SK-N-SH (cell line): ENCODE data around the gene EFCAB12.

Experiments
- CHD2 ChIP-seq: fragments of 150-350 bp; IDR thresholded peaks from 2 replicates; pipeline ENCODE4 v1.6.1; 2018; ENCODE audit warnings: low read length; ENCODE audit not compliant: partially characterized antibody
- CTCF ChIP-seq: fragments of 200-600 bp; sonication (generic); IDR thresholded peaks from 2 replicates; pipeline ENCODE4 v1.6.1; 2017; ENCODE audit warnings: antibody characterized with exemption, mild to moderate bottlenecking, moderate library complexity
- FOXJ3 ChIP-seq: sonication (generic); formaldehyde crosslinking; IDR thresholded peaks from 2 replicates; pipeline ENCODE4 v1.5.1; 2020; ENCODE audit warnings: mild to moderate bottlenecking, missing genetic modification reagents
- GATA2 ChIP-seq: sonication (generic); formaldehyde crosslinking; IDR thresholded peaks from 2 replicates; pipeline ENCODE4 v1.5.0; 2020; ENCODE audit warnings: mild to moderate bottlenecking, missing genetic modification reagents
- JUND ChIP-seq: IDR thresholded peaks from 2 replicates; pipeline ENCODE4 v1.4.0; 2012
- NRF1 ChIP-seq: IDR thresholded peaks from 2 replicates; pipeline ENCODE4 v1.6.1; 2012; ENCODE audit warnings: low read depth, mild to moderate bottlenecking, low read length
- POLR2AphosphoS5 ChIP-seq: IDR thresholded peaks from 2 replicates; pipeline ENCODE4 v1.6.1; 2012; ENCODE audit warnings: low read depth, low read length
- RAD21 ChIP-seq: IDR thresholded peaks from 2 replicates; pipeline ENCODE4 v1.6.1; 2012; ENCODE audit warnings: mild to moderate bottlenecking, low read length
- RCOR1 ChIP-seq: fragments of 150-350 bp; IDR thresholded peaks from 2 replicates; pipeline ENCODE4 v1.6.1; 2017; ENCODE audit warnings: antibody characterized with exemption, low read length
- SIN3A ChIP-seq: IDR thresholded peaks from 2 replicates; pipeline ENCODE4 v1.6.1; 2012; ENCODE audit warnings: low read depth, mild to moderate bottlenecking, low read length, moderate library complexity, borderline replicate concordance
- SMC3 ChIP-seq: IDR thresholded peaks from 2 replicates; pipeline ENCODE4 v1.6.1; 2012; ENCODE audit warnings: low read depth, low read length, improper control_type of control experiment
- TAF1 ChIP-seq: IDR thresholded peaks from 2 replicates; pipeline ENCODE4 v1.6.1; 2012; ENCODE audit warnings: low read depth, mild to moderate bottlenecking, low read length, moderate library complexity, borderline replicate concordance
- TCF12 ChIP-seq: IDR thresholded peaks from 2 replicates; pipeline ENCODE4 v1.4.0; 2012
- USF2 ChIP-seq: fragments of 150-350 bp; IDR thresholded peaks from 2 replicates; pipeline ENCODE4 v1.6.1; 2017; ENCODE audit warnings: antibody characterized with exemption, low read length, low read depth, borderline replicate concordance

GRCh38 chr3:129370248-129370964, 58.0 kb downstream of the EFCAB12 start:
- TF ChIP-seq CTCF (no peak), CHD2 (no peak), RCOR1 (no peak), USF2 (no peak), RAD21 (no peak), FOXJ3 (CRISPR knock-in tag) (no peak), POLR2AphosphoS5 (no peak), JUND (no peak), TCF12 (no peak), SIN3A (no peak), TAF1 (no peak), SMC3 (no peak), NRF1 (no peak), GATA2 (CRISPR knock-in tag) (no peak)
